Mesendoderm (in vitro differentiated cells): ENCODE results near the gene COL19A1.

ENCODE experiments used
- DNase-seq: peaks from one replicate; pipeline ENCODE4 v3.0.0; 2013
- H2AK5ac ChIP-seq: 2 replicates; pipeline ENCODE4 v1.6.1; 2013; ENCODE audit warnings: low read length, inconsistent platforms
- H2BK120ac ChIP-seq: 2 replicates; pipeline ENCODE4 v1.6.1; 2013; ENCODE audit warnings: low read depth, mild to moderate bottlenecking, low read length, moderate library complexity, mixed read lengths
- H2BK15ac ChIP-seq: replicated peaks from 2 replicates; pipeline ENCODE4 v1.6.1; 2013; ENCODE audit warnings: low read depth, mild to moderate bottlenecking, moderate library complexity
- H2BK5ac ChIP-seq: 2 replicates; pipeline ENCODE4 v1.6.1; 2013; ENCODE audit warnings: low read length, inconsistent platforms
- H3K18ac ChIP-seq: 2 replicates; pipeline ENCODE4 v1.6.1; 2013; ENCODE audit warnings: mild to moderate bottlenecking, low read length, mixed read lengths
- H3K23ac ChIP-seq: one replicate; pipeline ENCODE4 v1.6.1; 2013; ENCODE audit warnings: low read length
- H3K27ac ChIP-seq: 2 replicates; pipeline ENCODE4 v1.5.1; 2013; ENCODE audit warnings: low read depth, mild to moderate bottlenecking, inconsistent platforms, low read length, moderate library complexity
- H3K27me3 ChIP-seq: 2 replicates; pipeline ENCODE4 v1.6.1; 2013; ENCODE audit warnings: low read length, control low read depth, mild to moderate bottlenecking, inconsistent platforms; ENCODE audit not compliant: insufficient read depth, poor library complexity
- H3K36me3 ChIP-seq: 2 replicates; pipeline ENCODE4 v1.6.1; 2013; ENCODE audit warnings: low read length, inconsistent platforms; ENCODE audit not compliant: control insufficient read depth, insufficient read depth
- H3K4ac ChIP-seq: one replicate; pipeline ENCODE4 v1.6.1; 2013; ENCODE audit warnings: low read depth, mild to moderate bottlenecking, low read length, moderate library complexity
- H3K4me1 ChIP-seq: 2 replicates; pipeline ENCODE4 v1.6.1; 2013; ENCODE audit warnings: low read depth, low read length, inconsistent platforms; ENCODE audit not compliant: control insufficient read depth
- H3K4me2 ChIP-seq: 2 replicates; pipeline ENCODE4 v1.6.1; 2013; ENCODE audit warnings: low read length
- H3K4me3 ChIP-seq: 2 replicates; pipeline ENCODE4 v1.5.1; 2013; ENCODE audit warnings: mild to moderate bottlenecking, low read length
- H3K56ac ChIP-seq: one replicate; pipeline ENCODE4 v1.6.1; 2013; ENCODE audit warnings: low read length
- H3K79me1 ChIP-seq: 2 replicates; pipeline ENCODE4 v1.6.1; 2013; ENCODE audit warnings: low read length, inconsistent platforms
- H3K79me2 ChIP-seq: 2 replicates; pipeline ENCODE4 v1.6.1; 2013; ENCODE audit warnings: mild to moderate bottlenecking, low read length; ENCODE audit not compliant: control insufficient read depth, insufficient read depth
- H3K9ac ChIP-seq: 2 replicates; pipeline ENCODE4 v1.6.1; 2013; ENCODE audit warnings: low read length, inconsistent platforms
- H4K5ac ChIP-seq: one replicate; pipeline ENCODE4 v1.6.1; 2013; ENCODE audit warnings: low read length
- H4K8ac ChIP-seq: one replicate; pipeline ENCODE4 v1.6.1; 2013; ENCODE audit warnings: low read depth, mild to moderate bottlenecking, control low read depth, low read length, moderate library complexity
- WGBS: extraction: QIAGEN DNeasy Blood & Tissue Kit; methylation state at CpG from one replicate; pipeline ENCODE4 v1.1.7; 2013; ENCODE audit warnings: low lambda C conversion rate, missing lambda C conversion rate; ENCODE audit not compliant: insufficient coverage; ENCODE audit errors: extremely low coverage; 5-methylcytosine and 5-hydroxymethylcytosine counted together

Gene COL19A1

GRCh38 chr6:70252604-70253003 lies 386.2 kb downstream of the COL19A1 start:
- no peaks in the 10 kb centered on the region for H3K36me3 ChIP-seq
- no peak overlapping the region for H3K56ac ChIP-seq
- H3K4me1 ChIP-seq: no peaks in the 10 kb centered on the region
- no peak overlapping the region for H2BK5ac ChIP-seq
- no peak overlapping the region for H3K4me3 ChIP-seq
- H3K18ac ChIP-seq: no peak overlapping the region
- no peaks in the 10 kb centered on the region for H3K79me1 ChIP-seq
- H2AK5ac ChIP-seq: no peak overlapping the region
- H3K9ac ChIP-seq: no peak overlapping the region
- WGBS: no CpG with 5 or more reads among the region's 2 CpGs
- no peak overlapping the region for H2BK15ac ChIP-seq
- no peak overlapping the region for H2BK120ac ChIP-seq
- DNase-seq: no peak
- H3K27me3 ChIP-seq: no peaks in the 10 kb centered on the region
- no peak overlapping the region for H3K4me2 ChIP-seq
- H3K27ac ChIP-seq: no peak overlapping the region
- H3K4ac ChIP-seq: no peak overlapping the region
- no peaks in the 10 kb centered on the region for H3K79me2 ChIP-seq
- no peak overlapping the region for H3K23ac ChIP-seq
- H4K8ac ChIP-seq: no peak overlapping the region
- H4K5ac ChIP-seq: no peak overlapping the region

- no peak for DNase-seq
- Histone ChIP-seq H2BK120ac (no peak overlapping the region), H3K56ac (no peak overlapping the region), H3K4me1 (no peaks in the 10 kb centered on the region), H2AK5ac (no peak overlapping the region), H3K4me2 (no peak overlapping the region), H3K4me3 (no peak overlapping the region), H3K23ac (no peak overlapping the region), H3K27me3 (no peaks in the 10 kb centered on the region), H3K4ac (no peak overlapping the region), H3K79me2 (no peaks in the 10 kb centered on the region), H2BK15ac (no peak overlapping the region), H3K36me3 (no peaks in the 10 kb centered on the region), H4K5ac (no peak overlapping the region), H3K27ac (no peak overlapping the region), H4K8ac (no peak overlapping the region), H2BK5ac (no peak overlapping the region), H3K18ac (no peak overlapping the region), H3K79me1 (no peaks in the 10 kb centered on the region), H3K9ac (no peak overlapping the region)
- WGBS: no CpG with 5 or more reads among the region's 3 CpGs
Measured at GRCh38 chr6:70253923-70254322, 387.6 kb downstream of the COL19A1 start.

GRCh38 chr6:70254784-70255183 lies 388.4 kb downstream of the COL19A1 start:
- H3K4me3 ChIP-seq: no peak overlapping the region

GRCh38 chr6:70257768-70258273 lies 391.5 kb downstream of the COL19A1 start:
- Histone ChIP-seq H3K79me1 (no peaks in the 10 kb centered on the region), H3K9ac (no peak overlapping the region), H3K4ac (no peak overlapping the region), H3K4me3 (no peak overlapping the region), H3K18ac (no peak overlapping the region), H2BK15ac (no peak overlapping the region), H3K23ac (no peak overlapping the region), H4K8ac (no peak overlapping the region), H3K4me1 (no peaks in the 10 kb centered on the region), H2BK120ac (no peak overlapping the region), H2BK5ac (no peak overlapping the region), H3K27ac (no peak overlapping the region), H2AK5ac (no peak overlapping the region), H3K79me2 (no peaks in the 10 kb centered on the region), H3K36me3 (no peaks in the 10 kb centered on the region), H3K56ac (no peak overlapping the region), H3K27me3 (no peaks in the 10 kb centered on the region), H3K4me2 (no peak overlapping the region), H4K5ac (no peak overlapping the region)
- no CpG with 5 or more reads among the region's 2 CpGs for WGBS
- DNase-seq: no peak

More at GRCh38 chr6:70254784-70255183, 388.4 kb downstream of the COL19A1 start:
- Histone ChIP-seq H3K56ac (no peak overlapping the region), H3K79me1 (no peaks in the 10 kb centered on the region), H3K79me2 (no peaks in the 10 kb centered on the region), H3K27me3 (no peaks in the 10 kb centered on the region), H4K5ac (no peak overlapping the region), H3K4ac (no peak overlapping the region), H3K18ac (no peak overlapping the region), H3K9ac (no peak overlapping the region), H2BK120ac (no peak overlapping the region), H2BK15ac (no peak overlapping the region), H3K36me3 (no peaks in the 10 kb centered on the region), H3K4me2 (no peak overlapping the region), H2BK5ac (no peak overlapping the region), H3K23ac (no peak overlapping the region), H3K27ac (no peak overlapping the region), H3K4me1 (no peaks in the 10 kb centered on the region), H4K8ac (no peak overlapping the region), H2AK5ac (no peak overlapping the region)
- WGBS: no CpG with 5 or more reads among the region's 2 CpGs
- no peak for DNase-seq

- no peak overlapping the region for H3K4me2 ChIP-seq
- no peak overlapping the region for H3K9ac ChIP-seq
- H4K5ac ChIP-seq: no peak overlapping the region
- no peaks in the 10 kb centered on the region for H3K79me2 ChIP-seq
- H3K36me3 ChIP-seq: no peaks in the 10 kb centered on the region
- H2BK5ac ChIP-seq: no peak overlapping the region
- H3K79me1 ChIP-seq: no peaks in the 10 kb centered on the region
- H3K27ac ChIP-seq: no peak overlapping the region
- H3K4ac ChIP-seq: no peak overlapping the region
- no peak overlapping the region for H3K18ac ChIP-seq
- H3K4me1 ChIP-seq: no peaks in the 10 kb centered on the region
- no peak overlapping the region for H2BK15ac ChIP-seq
- H3K56ac ChIP-seq: no peak overlapping the region
- no peak for DNase-seq
- H3K23ac ChIP-seq: no peak overlapping the region
- H2AK5ac ChIP-seq: no peak overlapping the region
- no peak overlapping the region for H4K8ac ChIP-seq
- H3K4me3 ChIP-seq: no peak overlapping the region
- H3K27me3 ChIP-seq: no peaks in the 10 kb centered on the region
- no peak overlapping the region for H2BK120ac ChIP-seq
- WGBS: no CpG with 5 or more reads among the region's 1 CpG
Measured at GRCh38 chr6:70258483-70258882, 392.1 kb downstream of the COL19A1 start.
